NCI-H82 treated with DMSO at 0.1 percent for 48 hours (cell line): ENCODE measurements around the gene DNM3.

Experiments
- DNase-seq: peaks from one replicate; lab custom pipeline; 2025; ENCODE audit not compliant: unreplicated experiment; lab: John Stamatoyannopoulos, UW

DNM3 gene

DNA sequence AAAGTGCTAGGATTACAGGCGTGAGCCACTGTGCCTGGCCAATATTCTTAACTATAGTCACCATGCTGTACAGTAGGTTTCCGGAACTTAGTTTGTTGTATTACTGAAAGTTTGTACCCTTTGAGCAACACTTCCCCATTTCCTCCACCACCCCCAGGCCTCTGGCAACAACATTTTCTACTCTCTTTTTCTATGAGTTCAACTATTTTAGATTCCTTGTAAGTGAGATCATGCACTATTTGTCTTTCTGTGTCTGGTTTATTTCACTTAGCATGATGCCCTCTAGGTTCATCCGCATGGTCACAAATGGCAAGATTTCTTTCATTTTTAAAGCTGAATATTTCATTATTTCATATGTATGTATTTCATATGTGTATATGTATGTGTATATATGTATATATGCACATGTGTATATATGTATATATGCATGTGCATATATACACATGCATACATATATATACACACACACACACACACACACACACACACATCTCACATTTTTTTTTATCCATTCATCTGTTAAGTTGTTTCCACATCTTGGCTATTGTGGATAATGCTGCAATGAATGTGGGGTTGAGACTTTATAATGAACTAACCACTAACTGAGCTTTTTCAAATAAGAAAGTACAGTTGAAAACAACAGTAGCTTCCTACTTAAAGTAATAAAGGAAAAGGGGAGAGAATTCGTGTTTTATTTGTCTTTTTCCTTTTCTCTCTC lies 322.4 kb downstream of the DNM3 start:
- DNase-seq: no peak

DNA sequence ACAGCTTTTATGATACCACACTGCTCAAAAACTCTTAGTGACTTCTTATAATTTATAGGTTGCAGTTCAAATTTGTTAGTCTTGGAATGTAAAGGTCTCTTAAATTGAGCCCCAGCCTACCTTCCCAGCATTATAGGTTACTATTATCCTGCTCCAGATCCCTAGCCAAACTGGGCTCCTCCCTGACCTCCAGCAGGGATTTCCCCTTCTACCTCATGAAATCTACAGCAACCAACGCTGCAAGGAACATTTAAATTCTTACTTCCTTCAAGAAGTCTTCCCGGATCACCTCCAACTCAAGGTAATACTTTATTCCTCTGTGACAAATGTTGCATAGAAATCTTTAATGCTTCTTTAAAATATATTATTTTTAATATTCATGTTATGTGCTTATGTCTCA lies 324.1 kb downstream of the DNM3 start:
- no peak for DNase-seq

DNA sequence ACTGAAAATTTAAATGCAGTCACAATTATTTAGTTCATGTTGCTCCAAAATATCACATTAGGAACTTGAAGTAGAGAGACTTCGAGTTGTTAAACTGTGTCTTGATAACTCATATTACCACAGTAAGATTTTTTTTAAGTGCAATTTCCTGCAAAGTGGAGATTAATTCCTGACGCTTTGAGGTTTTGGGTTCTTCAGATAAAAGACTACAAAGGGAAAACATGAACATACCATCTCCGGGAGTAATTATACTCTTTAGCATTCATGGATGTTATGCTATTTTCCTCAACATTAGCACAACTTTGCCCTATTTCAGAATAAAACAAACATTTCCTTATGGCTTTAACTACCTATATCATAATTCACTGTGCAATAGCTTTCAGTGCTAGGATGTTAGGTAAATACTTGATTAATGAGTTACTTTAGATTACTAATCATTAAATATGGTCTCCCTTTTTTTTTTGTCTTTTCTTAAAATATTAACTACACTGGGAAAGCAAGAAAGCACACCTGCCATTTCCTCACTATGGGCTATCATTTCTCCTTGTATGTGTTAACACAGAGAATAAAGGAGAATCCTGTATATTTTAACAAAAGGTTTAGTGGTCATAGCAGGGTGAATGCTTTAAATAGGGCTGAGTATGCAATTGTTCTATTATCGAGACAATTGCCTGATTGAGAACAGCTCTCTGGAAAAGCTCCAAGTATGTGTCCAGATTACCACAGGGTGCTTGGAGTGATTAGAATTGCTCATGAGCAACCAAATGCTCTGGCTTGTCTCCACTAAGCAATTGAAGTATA lies 326.7 kb downstream of the DNM3 start:
- DNase-seq: no peak

DNA sequence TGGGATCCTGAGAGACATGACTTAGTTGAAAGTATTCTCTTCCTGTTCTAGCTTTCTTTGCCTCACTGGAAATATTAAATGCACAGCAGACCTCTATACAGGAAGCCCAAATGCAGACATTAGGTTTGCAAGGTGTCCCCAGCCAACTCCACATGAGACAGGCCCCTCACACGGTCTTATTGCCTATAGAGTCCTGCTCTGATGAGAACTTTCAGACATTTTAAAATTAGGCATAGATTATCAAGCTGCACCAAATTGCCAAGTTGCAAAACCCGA lies 327.2 kb downstream of the DNM3 start:
- DNase-seq: no peak

DNA sequence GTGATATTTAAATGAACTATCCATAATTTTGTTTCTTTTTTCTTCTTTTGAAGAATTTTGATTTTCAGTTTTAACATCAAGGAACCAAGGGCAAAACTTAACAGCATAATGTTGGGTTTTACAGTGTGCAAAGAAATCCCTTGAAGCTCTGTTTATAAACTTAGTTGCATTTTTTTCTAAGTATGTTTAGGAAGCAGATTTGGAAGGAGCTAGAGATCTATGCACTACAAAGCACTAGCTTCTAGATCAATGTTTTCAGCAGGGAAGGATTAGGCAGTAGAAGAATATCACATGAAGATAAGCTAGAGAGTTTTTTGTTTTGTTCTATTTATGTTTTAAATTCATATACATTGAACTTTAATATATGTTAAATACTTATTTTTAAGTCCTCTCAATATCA lies 328.5 kb downstream of the DNM3 start:
- DNase-seq: no peak

DNA sequence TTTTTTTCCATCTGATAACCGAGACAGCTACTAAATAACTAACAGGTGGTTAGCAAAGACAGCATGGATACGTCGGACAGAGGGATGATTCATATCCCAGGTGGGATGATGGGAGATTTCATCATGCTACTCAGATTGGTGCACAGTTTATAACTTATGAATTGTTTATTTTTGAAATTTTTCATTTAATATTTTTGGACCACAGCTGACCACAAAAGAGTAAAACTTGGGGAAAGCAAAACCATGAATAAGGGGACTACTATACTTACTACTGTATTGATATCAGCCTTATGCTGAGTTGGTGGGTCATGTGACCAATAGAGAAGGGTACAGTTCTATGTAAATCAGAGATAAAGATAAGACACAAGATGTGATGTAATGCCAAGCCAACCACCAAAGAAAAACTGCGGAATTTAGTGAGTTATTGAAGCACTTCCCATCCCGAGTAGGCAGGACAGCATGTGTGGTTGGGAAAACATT lies 331.1 kb downstream of the DNM3 start:
- DNase-seq: no peak

DNA sequence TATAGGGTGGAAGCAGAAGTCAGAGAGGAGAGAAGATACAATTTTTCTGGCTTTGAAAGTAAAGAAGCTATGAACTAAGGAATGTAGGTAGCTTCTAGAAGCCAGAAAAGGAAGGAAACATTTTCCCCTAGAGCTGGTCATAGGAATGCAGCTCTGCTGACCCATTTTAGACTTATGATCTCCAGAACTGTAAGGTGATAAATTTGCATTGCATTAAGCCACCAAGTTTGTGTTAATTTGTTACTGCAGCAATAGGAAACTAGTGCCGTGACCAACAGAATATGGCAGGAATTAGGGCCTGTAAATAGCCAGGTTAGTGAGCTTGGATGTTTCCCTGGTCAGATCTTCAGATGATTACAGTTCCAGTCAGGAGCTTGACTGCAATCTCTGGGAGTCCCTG lies 334.9 kb downstream of the DNM3 start:
- DNase-seq: no peak

DNA sequence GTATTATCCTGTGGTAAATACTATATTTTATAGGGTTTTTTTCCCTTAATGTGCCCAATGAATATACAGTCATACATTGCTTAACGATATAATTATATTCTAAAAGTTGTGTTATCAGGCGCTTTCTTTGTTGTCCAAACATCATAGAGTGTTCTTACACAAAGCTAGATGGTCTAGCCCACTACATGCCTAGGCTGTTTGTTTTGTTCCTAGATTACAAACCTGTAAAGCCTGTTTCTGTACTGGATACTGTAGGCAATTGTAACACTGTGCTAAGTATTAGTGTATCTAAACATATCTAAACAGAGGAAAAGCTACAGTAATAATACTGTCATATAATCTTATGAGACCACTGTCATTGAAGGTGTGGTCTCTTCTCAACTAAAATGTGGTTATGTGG lies 336.6 kb downstream of the DNM3 start:
- no peak for DNase-seq

DNA sequence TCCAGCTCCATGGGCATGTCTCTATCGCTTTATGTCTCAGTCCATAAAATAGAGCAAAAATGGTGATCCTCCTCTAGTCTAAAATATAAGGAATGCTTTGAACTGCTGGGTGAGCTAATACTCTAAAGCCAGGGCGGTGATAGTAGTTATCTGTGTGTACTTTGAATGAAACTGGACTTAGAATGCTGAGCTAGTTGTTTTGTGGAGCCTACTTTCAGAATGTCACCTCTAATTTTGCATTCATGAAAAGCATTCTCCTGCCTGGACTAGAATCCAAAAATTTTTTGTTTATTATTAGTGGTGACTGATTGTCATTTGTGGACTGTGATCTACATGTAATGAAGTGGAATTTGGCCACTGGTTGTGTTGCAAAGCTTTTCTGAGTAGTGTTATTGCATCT lies 337.6 kb downstream of the DNM3 start:
- DNase-seq: no peak

DNA sequence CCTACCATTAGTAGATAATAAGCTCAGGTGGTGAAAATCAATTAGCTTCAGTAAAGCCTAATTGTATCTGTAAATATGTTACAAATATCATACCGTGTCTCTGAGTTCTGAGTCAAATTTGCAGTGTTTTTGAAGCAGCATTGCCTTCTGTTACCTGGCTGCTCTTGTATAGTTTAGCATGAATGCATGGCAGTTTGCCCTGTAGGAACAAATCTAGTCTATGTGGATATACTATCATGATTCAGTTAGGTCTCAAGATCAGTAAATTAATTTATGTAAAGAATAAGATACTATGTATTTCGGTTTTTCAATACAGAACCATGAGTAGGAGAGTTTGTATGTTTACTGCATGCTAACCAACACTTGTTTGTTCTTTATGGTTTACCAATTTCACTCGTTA lies 338.6 kb downstream of the DNM3 start:
- no peak for DNase-seq

DNA sequence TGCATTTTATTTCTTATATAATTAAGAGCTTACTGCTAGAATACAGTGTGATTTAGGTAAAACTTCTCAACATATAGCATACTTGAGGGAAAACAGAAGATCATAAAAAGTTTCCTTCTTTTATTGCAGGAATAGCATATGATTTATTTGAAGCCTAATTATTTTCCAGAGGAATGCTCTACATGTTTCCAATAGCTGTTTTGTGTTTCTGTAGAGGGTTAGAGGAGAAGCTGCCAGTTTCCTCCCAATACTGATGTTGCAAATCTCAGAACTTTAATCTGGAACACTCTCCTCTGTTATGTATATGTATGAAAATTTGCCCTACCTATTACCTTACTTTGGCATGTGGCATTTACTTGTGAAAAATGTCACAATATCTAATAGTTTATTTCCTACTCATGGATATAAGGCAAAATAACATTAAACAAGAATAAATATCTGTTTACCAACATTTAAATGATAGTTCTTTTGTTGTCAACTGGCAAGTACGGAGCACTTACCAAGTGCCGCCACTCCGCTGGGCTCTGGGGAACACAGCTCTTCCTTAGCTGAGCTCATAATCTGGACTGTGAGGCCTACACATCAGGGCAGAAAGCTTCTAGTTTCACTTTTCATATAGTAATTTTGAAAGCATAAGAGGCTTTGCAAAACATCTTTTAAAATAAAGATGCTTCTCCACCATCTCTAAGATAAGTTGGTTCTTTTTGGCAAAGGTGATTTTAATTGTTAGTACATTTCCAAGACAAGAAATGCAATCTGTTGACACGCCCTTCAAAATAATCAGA lies 339.4 kb downstream of the DNM3 start:
- DNase-seq: no peak

DNA sequence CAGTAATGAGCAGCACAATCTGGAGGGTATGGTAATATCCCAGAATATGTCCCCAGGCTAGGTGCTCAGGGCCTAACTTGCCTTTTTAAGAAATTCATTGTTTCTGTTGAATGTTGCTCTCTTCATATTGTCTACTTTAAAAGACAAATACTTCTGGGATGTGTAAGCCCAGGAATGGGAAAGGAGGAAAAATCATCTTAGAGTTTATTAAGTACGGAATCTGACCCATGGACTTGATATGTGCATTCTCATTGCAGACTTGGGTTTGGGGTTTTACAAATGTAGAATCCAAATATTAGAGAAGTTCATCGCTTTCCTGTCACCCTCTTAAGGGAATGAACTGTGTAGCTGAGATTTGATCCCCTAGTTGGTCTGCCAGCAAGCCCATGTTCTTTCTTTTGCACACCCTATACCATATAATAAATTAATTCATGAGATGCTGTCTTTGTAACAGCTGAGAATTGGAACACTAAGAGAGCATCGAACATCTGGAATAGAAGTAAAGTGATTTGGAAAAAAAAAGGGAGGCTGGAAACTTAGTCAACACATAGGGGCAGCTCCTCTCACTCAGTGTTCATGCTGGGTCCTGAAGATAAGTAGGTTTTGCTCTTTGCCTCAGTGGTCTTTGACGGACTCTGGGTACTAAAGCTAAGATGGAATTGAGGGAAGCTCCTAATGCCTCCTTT lies 343.4 kb downstream of the DNM3 start:
- DNase-seq: no peak

DNA sequence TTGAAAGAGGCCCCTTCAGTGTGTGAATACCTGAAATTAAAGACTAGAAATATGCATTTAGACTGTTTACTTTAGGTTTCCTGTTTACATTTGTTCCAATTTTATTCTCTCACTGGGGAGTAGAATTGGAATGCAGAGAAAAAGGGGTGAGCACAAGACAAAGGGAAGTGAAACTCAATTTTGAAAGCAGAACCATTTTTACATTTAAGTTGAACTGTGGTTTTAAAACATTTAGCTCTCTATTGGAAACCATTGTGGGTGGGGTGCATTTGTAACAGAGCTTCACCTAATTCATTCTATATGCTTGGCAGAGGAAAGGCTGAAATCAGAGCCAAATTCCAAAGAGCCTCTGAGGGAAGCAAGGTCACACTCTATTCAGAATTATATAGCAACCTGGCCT lies 343.9 kb downstream of the DNM3 start:
- no peak for DNase-seq

DNA sequence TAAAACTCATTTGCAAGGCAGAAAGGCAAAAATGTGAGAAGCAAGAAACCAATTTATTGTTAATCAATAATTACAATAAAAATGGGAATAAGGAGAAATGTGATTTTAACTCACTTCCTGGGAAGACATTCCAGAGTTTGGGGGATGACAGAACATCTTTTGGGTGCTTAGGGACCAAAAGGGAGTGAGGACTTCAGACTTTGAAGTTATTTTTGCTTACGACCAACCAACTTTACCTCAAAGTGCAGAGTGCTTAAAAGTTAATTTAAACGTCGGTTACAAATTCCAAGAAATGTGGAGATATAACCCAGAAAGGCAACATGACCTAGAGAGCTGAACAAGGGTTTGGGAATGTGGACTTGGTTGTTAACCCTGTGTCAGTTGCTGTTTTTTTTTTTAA lies 344.7 kb downstream of the DNM3 start:
- no peak for DNase-seq

DNA sequence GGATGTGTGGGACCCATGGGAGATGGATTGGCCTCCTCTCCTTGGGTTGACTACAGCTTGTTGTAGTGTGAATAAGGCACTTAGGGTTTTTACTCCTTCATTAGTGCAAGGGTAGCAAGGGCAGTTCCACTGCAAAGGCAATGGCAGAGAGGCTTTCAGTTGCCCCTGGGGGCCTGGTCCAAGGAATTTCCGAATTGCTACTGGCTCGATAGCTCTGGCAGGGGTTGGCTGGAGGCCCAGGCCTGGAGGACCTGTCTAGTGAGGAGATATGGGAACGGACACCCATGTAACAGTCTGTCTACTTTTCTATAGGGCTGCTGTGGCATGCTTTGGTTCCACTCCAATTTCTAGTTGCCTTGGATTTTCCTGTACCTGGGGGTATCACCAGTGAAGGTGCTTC lies 360.3 kb downstream of the DNM3 start:
- DNase-seq: no peak

DNA sequence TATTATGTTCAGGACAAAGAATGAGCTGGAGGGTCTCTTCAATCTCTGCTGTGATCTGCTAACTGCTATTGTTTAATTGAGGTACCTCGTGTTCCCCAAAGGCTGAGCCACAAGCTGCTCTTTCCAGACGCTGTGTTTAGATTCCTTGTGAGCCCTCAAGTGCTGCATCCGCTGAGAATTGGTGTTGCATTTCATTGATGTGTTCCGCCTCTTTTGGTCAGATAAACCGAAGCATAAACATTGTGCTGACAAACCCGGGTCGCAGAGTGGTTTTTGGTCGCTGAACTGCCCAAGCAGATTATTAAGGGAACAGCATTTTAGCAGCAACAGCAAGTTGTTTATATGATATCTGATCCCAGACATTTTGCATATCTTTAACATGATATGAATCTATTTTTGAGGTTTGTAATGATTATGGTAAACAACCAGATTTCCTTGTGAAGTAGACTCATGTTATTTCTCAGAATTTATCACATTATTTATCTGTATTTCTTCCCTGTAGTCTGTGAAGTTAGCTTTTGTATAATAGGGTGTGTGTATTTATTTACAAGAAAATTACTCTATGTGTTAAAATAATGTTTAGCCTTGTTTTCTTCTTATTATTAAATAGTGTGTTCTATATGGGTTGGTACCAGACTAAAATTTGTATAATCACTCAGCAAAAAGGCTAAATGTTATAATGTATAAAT lies 362.0 kb downstream of the DNM3 start:
- no peak for DNase-seq

DNA sequence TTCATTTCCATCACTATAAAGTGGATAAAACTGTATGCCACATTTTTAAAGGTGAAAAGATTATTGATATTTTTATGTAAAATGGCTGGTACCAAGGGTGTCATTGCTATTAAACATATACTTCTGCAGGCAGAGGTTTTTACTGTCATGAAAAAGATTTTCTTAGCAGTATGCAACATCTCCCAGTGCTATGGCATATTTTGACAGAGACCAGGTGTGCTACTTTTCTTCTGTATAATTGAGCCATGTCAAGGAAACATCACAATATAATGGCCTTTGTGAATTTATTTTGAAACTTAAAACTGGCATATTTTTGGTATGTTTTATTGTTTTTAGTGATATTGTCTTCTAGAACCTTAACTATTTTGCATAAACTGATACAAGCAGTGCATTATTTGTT lies 362.6 kb downstream of the DNM3 start:
- DNase-seq: no peak

DNA sequence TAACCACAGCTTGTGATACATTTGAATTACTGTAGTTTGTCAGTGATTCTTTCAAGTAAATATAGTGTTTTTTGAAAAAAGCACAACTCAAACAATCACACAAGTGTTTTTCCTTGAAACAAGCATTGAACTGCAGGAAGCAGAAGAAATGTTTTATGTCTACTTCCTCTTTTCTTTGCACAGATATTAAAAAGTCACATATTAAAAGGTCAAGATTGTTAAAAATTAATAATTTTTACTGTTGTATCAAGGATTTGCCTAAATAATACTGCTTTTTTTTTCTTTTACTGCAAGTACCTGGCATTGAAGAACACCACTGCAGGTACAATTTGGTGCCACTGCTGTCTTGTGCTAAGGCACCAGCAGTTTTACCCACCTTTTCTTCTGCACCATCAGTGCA lies 365.0 kb downstream of the DNM3 start:
- DNase-seq: no peak

DNA sequence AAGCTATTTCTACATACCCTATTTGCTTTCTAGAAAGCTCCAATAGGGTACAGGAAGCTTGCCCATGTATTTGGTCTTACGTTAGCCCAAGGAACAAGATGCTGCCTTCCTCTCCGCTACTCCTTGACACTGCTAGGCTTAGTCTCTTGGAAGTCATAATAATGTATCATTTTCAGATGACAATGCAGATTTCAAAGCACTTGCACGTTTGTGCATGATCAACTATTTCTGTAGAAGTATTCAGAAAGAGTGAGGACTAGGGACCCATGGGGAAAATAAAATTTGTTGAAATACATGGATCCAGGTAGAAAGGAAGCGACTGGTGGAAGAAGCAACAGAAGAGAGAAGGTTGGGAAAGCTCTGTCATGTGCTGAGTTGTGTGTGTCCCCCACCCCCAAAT lies 367.3 kb downstream of the DNM3 start:
- no peak for DNase-seq

DNA sequence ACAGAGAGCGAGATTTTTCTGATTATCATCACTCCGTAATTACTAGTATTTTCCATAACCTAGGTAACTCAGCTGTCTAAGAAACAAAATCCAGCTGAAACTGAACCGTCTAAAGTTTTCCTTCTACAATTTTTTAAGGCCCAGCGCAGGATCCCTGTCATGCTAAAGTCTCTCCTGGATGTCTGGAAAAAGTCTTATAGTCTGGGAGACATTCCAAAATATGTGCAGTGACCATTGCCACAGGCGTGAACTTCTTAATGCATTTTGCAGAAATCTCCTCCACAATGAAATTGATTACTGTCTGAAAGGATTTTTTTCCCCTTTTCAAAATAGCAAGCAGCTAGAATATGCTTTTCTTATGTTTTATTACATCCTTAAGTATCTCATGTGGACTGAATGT lies 369.9 kb downstream of the DNM3 start:
- no peak for DNase-seq

DNA sequence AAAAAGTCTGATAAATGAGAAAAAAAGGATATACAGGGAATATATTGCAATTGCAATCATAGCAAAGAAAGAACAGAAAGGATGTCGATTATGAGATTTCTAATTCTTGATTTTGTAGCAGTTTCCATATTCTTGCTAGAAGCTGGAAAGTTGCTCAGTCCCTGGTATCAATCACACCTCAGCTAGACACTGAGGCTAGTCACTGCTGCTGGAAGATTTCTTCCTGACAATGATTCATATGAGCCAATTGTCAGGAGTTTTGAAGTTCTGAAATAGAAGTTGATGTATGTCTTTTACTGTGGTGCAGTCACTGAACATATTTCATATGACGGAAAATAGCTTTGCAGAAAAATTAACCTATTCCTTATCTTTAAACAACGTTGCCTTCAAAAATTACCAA lies 370.8 kb downstream of the DNM3 start:
- DNase-seq: no peak
